ENCODE measurements around the gene TUFT1. TPM values are rescaled to one million over a fixed set of nuclear protein-coding genes. Genes with fewer than 3 reads are reported as not detected.
A peak's percentile ranks its signal among the peaks of the same experiment; 100 is the strongest.

The TUFT1 gene
- total RNA-seq, 2 experiments from 2014 or later: 0.06 to 0.13 TPM

DNA sequence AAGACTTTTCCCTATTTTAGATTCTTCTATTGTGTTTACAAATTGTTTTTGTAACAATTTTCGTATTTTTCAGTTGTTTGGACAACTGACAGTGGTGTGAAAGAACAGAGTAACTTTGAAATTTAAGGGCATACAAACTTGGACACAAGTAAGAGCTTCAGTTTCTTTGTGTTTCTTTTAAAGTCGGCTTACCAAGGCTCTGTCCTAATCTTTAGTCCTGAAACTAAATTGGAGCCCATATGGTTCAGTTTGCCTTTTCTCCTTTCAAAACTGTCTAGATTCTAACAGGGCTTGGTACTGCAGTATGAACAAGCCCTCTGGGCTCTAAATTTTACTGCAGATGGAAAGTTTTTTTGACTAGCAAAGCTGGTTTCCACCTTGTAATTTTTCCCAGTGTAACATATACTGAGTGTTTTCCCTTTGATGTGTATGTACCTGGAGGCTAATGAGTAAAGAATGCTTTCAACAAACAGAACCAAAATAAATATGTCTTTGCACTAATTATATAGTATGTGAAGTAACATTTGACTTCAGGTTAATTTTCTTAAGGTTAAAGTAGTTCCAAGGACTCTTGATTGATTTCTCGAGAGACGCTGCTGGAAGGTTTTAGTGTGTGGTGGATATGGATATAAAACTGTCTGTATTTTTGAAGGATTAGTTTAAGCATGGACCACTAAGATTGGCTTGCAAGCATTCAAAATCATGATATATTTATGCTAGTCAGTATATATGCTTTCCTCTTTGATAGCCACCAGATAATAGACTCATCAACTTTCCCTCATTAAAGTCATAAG, 75.8 kb downstream of the TUFT1 start:
- no TSS peak for BruUV-seq (replicated peaks)
- H3K27ac ChIP-seq (ENCODE audit: low read depth, low read length, poor library complexity, severe bottlenecking): no peak overlapping the region
- ChIA-PET POLR2A (interaction anchor here (0.6 kb wide), 1 partner anchor 128 kb away, joined by 3 read pairs; no protein-coding TSS in a partner anchor), CTCF (ENCODE audit: unreplicated experiment) (no interaction called here)
- H3K4me1 ChIP-seq (ENCODE audit: insufficient read depth, low read length, poor library complexity, severe bottlenecking): peaks cover 17% of the 10 kb centered on the region
- TF ChIP-seq EZH2phosphoT487 (IDR thresholded peaks at IDR 0.05; ENCODE audit: borderline replicate concordance, low read depth, low read length): no peak
- TF ChIP-seq, protein P1, sequence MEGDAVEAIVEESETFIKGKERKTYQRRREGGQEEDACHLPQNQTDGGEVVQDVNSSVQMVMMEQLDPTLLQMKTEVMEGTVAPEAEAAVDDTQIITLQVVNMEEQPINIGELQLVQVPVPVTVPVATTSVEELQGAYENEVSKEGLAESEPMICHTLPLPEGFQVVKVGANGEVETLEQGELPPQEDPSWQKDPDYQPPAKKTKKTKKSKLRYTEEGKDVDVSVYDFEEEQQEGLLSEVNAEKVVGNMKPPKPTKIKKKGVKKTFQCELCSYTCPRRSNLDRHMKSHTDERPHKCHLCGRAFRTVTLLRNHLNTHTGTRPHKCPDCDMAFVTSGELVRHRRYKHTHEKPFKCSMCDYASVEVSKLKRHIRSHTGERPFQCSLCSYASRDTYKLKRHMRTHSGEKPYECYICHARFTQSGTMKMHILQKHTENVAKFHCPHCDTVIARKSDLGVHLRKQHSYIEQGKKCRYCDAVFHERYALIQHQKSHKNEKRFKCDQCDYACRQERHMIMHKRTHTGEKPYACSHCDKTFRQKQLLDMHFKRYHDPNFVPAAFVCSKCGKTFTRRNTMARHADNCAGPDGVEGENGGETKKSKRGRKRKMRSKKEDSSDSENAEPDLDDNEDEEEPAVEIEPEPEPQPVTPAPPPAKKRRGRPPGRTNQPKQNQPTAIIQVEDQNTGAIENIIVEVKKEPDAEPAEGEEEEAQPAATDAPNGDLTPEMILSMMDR (conservative IDR thresholded peaks at IDR 0.05; ENCODE audit: low read length): no peak
- H3K9me3 ChIP-seq (ENCODE audit: low read length): no peaks in the 10 kb centered on the region
- no peak for DNase-seq (ENCODE audit: low spot score)
- H3K79me2 ChIP-seq (ENCODE audit: insufficient read depth, low read depth, low read length): peaks cover 4% of the 10 kb centered on the region; the same call in 1 of the 2 replicates
- H4K20me1 ChIP-seq (ENCODE audit: insufficient read depth, low read length): no peaks in the 10 kb centered on the region; the same call in 1 of the 2 replicates
- H3K4me3 ChIP-seq (ENCODE audit: low read depth, low read length, poor library complexity, severe bottlenecking): no peak overlapping the region
- peaks cover 6% of the 10 kb centered on the region; the same call in 1 of the 2 replicates for H3K36me3 ChIP-seq (ENCODE audit: insufficient read depth, low read length)
- H3K9me2 ChIP-seq (ENCODE audit: insufficient read depth, low read length): no peaks in the 10 kb centered on the region
- no peak overlapping the region for H3K4me2 ChIP-seq (ENCODE audit: low read length)
- intact Hi-C loops (cut with micrococcal nuclease; ENCODE audit: unreplicated experiment): no loop called here
- no peak overlapping the region for H2AFZ ChIP-seq (ENCODE audit: low read length)

DNA sequence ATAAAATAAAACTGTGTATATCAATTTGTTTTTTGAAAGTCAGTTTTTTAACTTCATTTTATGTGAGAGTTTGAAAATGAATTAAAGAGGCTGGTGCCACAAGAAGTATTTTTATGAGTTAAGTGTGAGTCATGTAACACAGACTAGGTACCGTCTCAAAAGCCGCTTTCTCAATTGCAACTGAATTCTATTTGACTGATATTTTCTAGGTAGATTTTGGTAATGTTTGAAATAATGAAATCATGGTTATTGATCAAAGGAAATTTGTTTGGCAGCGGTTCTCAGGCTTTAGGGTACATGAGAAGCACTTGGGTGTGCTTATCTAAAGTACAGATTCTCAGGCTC, 76.4 kb downstream of the TUFT1 start:
- TF ChIP-seq EZH2phosphoT487 (IDR thresholded peaks at IDR 0.05; ENCODE audit: borderline replicate concordance, low read depth, low read length): no peak
- TF ChIP-seq, protein P1 (conservative IDR thresholded peaks at IDR 0.05; ENCODE audit: low read length): no peak
- H3K27ac ChIP-seq (ENCODE audit: low read depth, low read length, poor library complexity, severe bottlenecking): no peak overlapping the region
- H3K4me3 ChIP-seq (ENCODE audit: low read depth, low read length, poor library complexity, severe bottlenecking): no peak overlapping the region
- no peak overlapping the region for H2AFZ ChIP-seq (ENCODE audit: low read length)
- H3K4me2 ChIP-seq (ENCODE audit: low read length): no peak overlapping the region
- ChIA-PET POLR2A (no interaction called here), CTCF (ENCODE audit: unreplicated experiment) (no interaction called here)
- TSS peak; percentile 15 for BruUV-seq (replicated peaks)
- peaks cover 4% of the 10 kb centered on the region; the same call in 1 of the 2 replicates for H3K79me2 ChIP-seq (ENCODE audit: insufficient read depth, low read depth, low read length)
- peaks cover 6% of the 10 kb centered on the region; the same call in 1 of the 2 replicates for H3K36me3 ChIP-seq (ENCODE audit: insufficient read depth, low read length)
- no peaks in the 10 kb centered on the region; the same call in 1 of the 2 replicates for H4K20me1 ChIP-seq (ENCODE audit: insufficient read depth, low read length)
- H3K9me2 ChIP-seq (ENCODE audit: insufficient read depth, low read length): no peaks in the 10 kb centered on the region
- no peaks in the 10 kb centered on the region for H3K9me3 ChIP-seq (ENCODE audit: low read length)
- intact Hi-C loops (cut with micrococcal nuclease; ENCODE audit: unreplicated experiment): no loop called here
- DNase-seq (ENCODE audit: low spot score): no peak
- peaks cover 11% of the 10 kb centered on the region for H3K4me1 ChIP-seq (ENCODE audit: insufficient read depth, low read length, poor library complexity, severe bottlenecking)

DNA sequence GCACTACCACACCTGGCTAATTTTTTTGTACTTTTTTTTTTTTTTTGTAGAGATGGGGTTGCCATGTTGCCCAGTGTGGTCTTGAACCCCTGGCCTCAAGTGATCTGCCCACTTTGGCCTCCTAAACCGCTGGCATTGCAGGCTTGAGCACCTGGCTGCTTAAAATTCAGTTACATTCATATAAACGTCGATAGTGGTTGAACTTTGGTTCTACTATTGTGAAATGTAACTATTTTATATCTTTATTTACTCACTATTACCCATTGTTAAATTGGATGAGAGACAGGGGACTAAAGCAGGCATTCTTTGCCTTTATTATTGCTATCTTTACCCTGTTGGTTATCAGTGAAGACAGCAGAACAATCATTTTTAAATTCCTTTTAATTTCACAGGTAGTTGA, 77.9 kb downstream of the TUFT1 start:
- CTCF ChIA-PET (ENCODE audit: unreplicated experiment): no interaction called here
- peaks cover 4% of the 10 kb centered on the region; the same call in 1 of the 2 replicates for H3K79me2 ChIP-seq (ENCODE audit: insufficient read depth, low read depth, low read length)
- no peaks in the 10 kb centered on the region for H3K9me3 ChIP-seq (ENCODE audit: low read length)
- BruUV-seq (replicated peaks): no TSS peak
- POLR2A ChIA-PET: no interaction called here
- no peak overlapping the region for H2AFZ ChIP-seq (ENCODE audit: low read length)
- no peak overlapping the region for H3K27ac ChIP-seq (ENCODE audit: low read depth, low read length, poor library complexity, severe bottlenecking)
- H3K4me1 ChIP-seq (ENCODE audit: insufficient read depth, low read length, poor library complexity, severe bottlenecking): peaks cover 7% of the 10 kb centered on the region
- TF ChIP-seq, protein P1 (conservative IDR thresholded peaks at IDR 0.05; ENCODE audit: low read length): no peak
- no peak for TF ChIP-seq EZH2phosphoT487 (IDR thresholded peaks at IDR 0.05; ENCODE audit: borderline replicate concordance, low read depth, low read length)
- no peaks in the 10 kb centered on the region; the same call in 1 of the 2 replicates for H4K20me1 ChIP-seq (ENCODE audit: insufficient read depth, low read length)
- H3K4me3 ChIP-seq (ENCODE audit: low read depth, low read length, poor library complexity, severe bottlenecking): no peak overlapping the region
- intact Hi-C loops (cut with micrococcal nuclease; ENCODE audit: unreplicated experiment): no loop called here
- no peaks in the 10 kb centered on the region for H3K9me2 ChIP-seq (ENCODE audit: insufficient read depth, low read length)
- peaks cover 6% of the 10 kb centered on the region; the same call in 1 of the 2 replicates for H3K36me3 ChIP-seq (ENCODE audit: insufficient read depth, low read length)
- H3K4me2 ChIP-seq (ENCODE audit: low read length): no peak overlapping the region
- no peak for DNase-seq (ENCODE audit: low spot score)
